GM06990 (cell line): ENCODE data around the gene MAST1.
"Not testable (repeated sequence)": the region's sequence is repeated elsewhere in the genome, so short reads cannot be mapped to it uniquely, and the experiment has no call there.

Source experiments
- DNase-seq: peaks from one replicate; pipeline ENCODE4 v3.0.0-alpha.2; 2011; ENCODE audit not compliant: insufficient read length; ENCODE audit errors: extremely low read depth
- H3K27me3 ChIP-seq: replicated peaks from 2 replicates; pipeline ENCODE4 v1.6.0; 2011; ENCODE audit warnings: low read length; ENCODE audit not compliant: control insufficient read depth, insufficient read depth
- H3K36me3 ChIP-seq: 2 replicates; pipeline ENCODE4 v1.5.1; 2011; ENCODE audit warnings: low read length; ENCODE audit not compliant: control insufficient read depth, insufficient read depth
- H3K4me3 ChIP-seq: replicated peaks from 2 replicates; pipeline ENCODE4 v1.5.1; 2011; ENCODE audit warnings: low read depth, mild to moderate bottlenecking, control low read depth, low read length
- CTCF ChIP-seq: IDR thresholded peaks from 2 replicates; pipeline ENCODE4 v1.5.1; 2011; ENCODE audit warnings: low read length, control low read depth, mild to moderate bottlenecking, inconsistent platforms; ENCODE audit not compliant: insufficient read depth, poor library complexity, severe bottlenecking

MAST1 gene

GRCh38 chr19:12913011-12913561 is 74.8 kb downstream of the MAST1 start:
- no peaks in the 10 kb centered on the region for H3K36me3 ChIP-seq
- no peak for DNase-seq
- H3K27me3 ChIP-seq, result no peaks in the 10 kb centered on the region
- TF ChIP-seq CTCF, result no peak
- H3K4me3 ChIP-seq, result no peak overlapping the region

GRCh38 chr19:12913851-12914690 is 75.8 kb downstream of the MAST1 start:
- H3K27me3 ChIP-seq, result no peaks in the 10 kb centered on the region
- H3K36me3 ChIP-seq, result no peaks in the 10 kb centered on the region
- DNase-seq, result no peak
- no peak for TF ChIP-seq CTCF
- H3K4me3 ChIP-seq, result no peak overlapping the region

- not testable (repeated sequence) for H3K27me3 ChIP-seq, H3K36me3 ChIP-seq, DNase-seq, H3K4me3 ChIP-seq
Measured at GRCh38 chr19:12915860-12916259, 77.5 kb downstream of the MAST1 start.

GRCh38 chr19:12918253-12918652 is 79.9 kb downstream of the MAST1 start:
- H3K4me3 ChIP-seq, result no peak overlapping the region
- no peak for TF ChIP-seq CTCF
- DNase-seq, result no peak

GRCh38 chr19:12921047-12921446 is 82.7 kb downstream of the MAST1 start:
- Histone ChIP-seq H3K36me3 (peaks cover 20% of the 10 kb centered on the region), H3K27me3 (no peaks in the 10 kb centered on the region), H3K4me3 (no peak overlapping the region)
- no peak for TF ChIP-seq CTCF
- DNase-seq, result no peak

More at GRCh38 chr19:12918253-12918652, 79.9 kb downstream of the MAST1 start:
- H3K27me3 ChIP-seq, result no peaks in the 10 kb centered on the region
- H3K36me3 ChIP-seq, result peaks cover 4% of the 10 kb centered on the region

- Histone ChIP-seq H3K36me3 (peaks cover 25% of the 10 kb centered on the region), H3K4me3 (no peak overlapping the region), H3K27me3 (no peaks in the 10 kb centered on the region)
- DNase-seq, result no peak
- no peak for TF ChIP-seq CTCF
Measured at GRCh38 chr19:12922959-12923358, 84.6 kb downstream of the MAST1 start.
